DMS79 (cell line): Measurements from ENCODE around the gene TMEM88.
"Not testable (repeated sequence)": the region's sequence is repeated elsewhere in the genome, so short reads cannot be mapped to it uniquely, and the experiment has no call there.

Experiments used
- DNase-seq: peaks from one replicate; lab custom pipeline; 2025; lab: John Stamatoyannopoulos, UW

The TMEM88 gene

GRCh38 chr17:7854851-7855659 lies at the start of gene TMEM88:
Gene TMEM88 (plus strand): TSS chr17:7855066. CDS start chr17:7855075, 9 bp downstream.
- DNase-seq = no peak

GRCh38 chr17:7806587-7806986 lies 48.3 kb upstream of the TMEM88 start:
- no peak for DNase-seq

- DNase-seq = no peak
These were observed 47.7 kb upstream of the TMEM88 start for GRCh38 chr17:7807206-7807605.

- DNase-seq = no peak
These were observed 45.6 kb upstream of the TMEM88 start for GRCh38 chr17:7809086-7809790.

- DNase-seq = not testable (repeated sequence)
These were observed 45.0 kb upstream of the TMEM88 start for GRCh38 chr17:7809791-7810343.

GRCh38 chr17:7811251-7811650 lies 43.6 kb upstream of the TMEM88 start:
- DNase-seq = no peak

- no peak for DNase-seq
These were observed 39.9 kb upstream of the TMEM88 start for GRCh38 chr17:7814969-7815368.

- DNase-seq = no peak
These were observed 37.8 kb upstream of the TMEM88 start for GRCh38 chr17:7816926-7817642.

- DNase-seq = no peak
These were observed 37.3 kb upstream of the TMEM88 start for GRCh38 chr17:7817643-7817964.

- DNase-seq = no peak
These were observed 36.8 kb upstream of the TMEM88 start for GRCh38 chr17:7818026-7818425.

GRCh38 chr17:7818746-7819645 lies 35.9 kb upstream of the TMEM88 start:
- no peak for DNase-seq

GRCh38 chr17:7820231-7820630 lies 34.6 kb upstream of the TMEM88 start:
- DNase-seq = no peak

- DNase-seq = no peak
These were observed 32.7 kb upstream of the TMEM88 start for GRCh38 chr17:7822126-7822525.

GRCh38 chr17:7823581-7824001 lies 31.3 kb upstream of the TMEM88 start:
- DNase-seq = no peak

- DNase-seq = no peak
These were observed 30.6 kb upstream of the TMEM88 start for GRCh38 chr17:7824021-7824924.

- DNase-seq = no peak
These were observed 29.5 kb upstream of the TMEM88 start for GRCh38 chr17:7825206-7825990.

- no peak for DNase-seq
These were observed 24.2 kb upstream of the TMEM88 start for GRCh38 chr17:7830616-7831015.

- DNase-seq = no peak
These were observed 23.6 kb upstream of the TMEM88 start for GRCh38 chr17:7831233-7831632.

GRCh38 chr17:7832431-7832830 lies 22.4 kb upstream of the TMEM88 start:
- no peak for DNase-seq
